ENCODE results near the gene MRPS6.

GRCh38 chr21:34128124-34128523, 54.7 kb downstream of the MRPS6 start:
- TF ChIP-seq EZH2 (IDR thresholded peaks at IDR 0.05; ENCODE audit: low read depth): no peak
- no peak for TF ChIP-seq CTCF (conservative IDR thresholded peaks at IDR 0.05)

All from PC-9 (cell line).